Measurements from ENCODE around the gene ATAD3A. TPM values are rescaled to one million over a fixed set of nuclear protein-coding genes. Genes with fewer than 3 reads are reported as not detected.

Gene ATAD3A
- total RNA-seq, 2 donors from 2014 or later: 15.8 to 20.8 TPM

- TF ChIP-seq POLR2A (IDR thresholded peaks at IDR 0.05): no peak
- no peak for TF ChIP-seq CTCF (IDR thresholded peaks at IDR 0.05)
- ATAC-seq (no peak), DNase-seq (no peak)
- no peak overlapping the region for H3K4me3 ChIP-seq
- WGBS, 2 donors: 91 to 92% methylated on average over 29 to 32 of the region's 32 CpGs
- intact Hi-C loops (cut with DNase I): no loop called here
- H3K36me3 ChIP-seq (replicated peaks in 1 of 2; ENCODE audit: insufficient read depth in 1 of 2, low read depth in 2 of 2): peaks cover 0 to 4% of the 10 kb centered on the region in 2 donors
- no peak overlapping the region for H3K27ac ChIP-seq
- H3K9me3 ChIP-seq: no peaks in the 10 kb centered on the region
- H3K27me3 ChIP-seq: no peaks in the 10 kb centered on the region
- peaks cover 12% of the 10 kb centered on the region for H3K4me1 ChIP-seq
Measured at GRCh38 chr1:1537626-1538250, 25.8 kb downstream of the ATAD3A start.

- no peak for ATAC-seq
- TF ChIP-seq CTCF (IDR thresholded peaks at IDR 0.05): no peak
- no peak for TF ChIP-seq POLR2A (IDR thresholded peaks at IDR 0.05)
- 86 to 87% methylated on average over 4 to 22 of the region's 23 CpGs for WGBS, 2 donors
- H3K4me1 ChIP-seq: peaks cover 12% of the 10 kb centered on the region
- H3K27ac ChIP-seq: no peak overlapping the region
- H3K9me3 ChIP-seq: no peaks in the 10 kb centered on the region
- no peak for DNase-seq
- no peaks in the 10 kb centered on the region for H3K27me3 ChIP-seq
- intact Hi-C loops (cut with DNase I): no loop called here
- H3K36me3 ChIP-seq (replicated peaks in 1 of 2; ENCODE audit: insufficient read depth in 1 of 2, low read depth in 2 of 2): peaks cover 0 to 2% of the 10 kb centered on the region in 2 donors
- H3K4me3 ChIP-seq: no peak overlapping the region
Measured at GRCh38 chr1:1538334-1538733, 26.4 kb downstream of the ATAD3A start.

- Histone ChIP-seq H3K27ac (no peak overlapping the region), H3K36me3 (replicated peaks in 1 of 2; ENCODE audit: insufficient read depth in 1 of 2, low read depth in 2 of 2) (peaks cover 0 to 2% of the 10 kb centered on the region in 2 donors), H3K9me3 (no peaks in the 10 kb centered on the region), H3K4me1 (peaks cover 12% of the 10 kb centered on the region), H3K4me3 (no peak overlapping the region), H3K27me3 (no peaks in the 10 kb centered on the region)
- DNase-seq (no peak), ATAC-seq (no peak)
- intact Hi-C loops (cut with DNase I): no loop called here
- no peak for TF ChIP-seq CTCF (IDR thresholded peaks at IDR 0.05)
- no peak for TF ChIP-seq POLR2A (IDR thresholded peaks at IDR 0.05)
- 78 to 81% methylated on average over 17 of the region's 18 CpGs for WGBS, 2 donors
Measured at GRCh38 chr1:1538989-1539309, 27.0 kb downstream of the ATAD3A start.

- intact Hi-C loops (cut with DNase I): no loop called here
- Histone ChIP-seq H3K9me3 (no peaks in the 10 kb centered on the region), H3K27me3 (no peaks in the 10 kb centered on the region), H3K4me3 (no peak overlapping the region), H3K27ac (no peak overlapping the region), H3K4me1 (peaks cover 12% of the 10 kb centered on the region), H3K36me3 (replicated peaks in 1 of 2; ENCODE audit: insufficient read depth in 1 of 2, low read depth in 2 of 2) (peaks cover 0 to 2% of the 10 kb centered on the region in 2 donors)
- DNase-seq (peak in 1 of 4 donors; percentile 28), ATAC-seq (no peak)
- TF ChIP-seq CTCF (IDR thresholded peaks at IDR 0.05): no peak
- WGBS, 2 donors: 34 to 35% methylated on average over 32 to 39 of the region's 66 CpGs
Measured at GRCh38 chr1:1539310-1540089, 27.5 kb downstream of the ATAD3A start.
